DOHH2 (cell line): Measurements from ENCODE around the gene HYAL2.

Experiments
- H3F3A ChIP-seq: fragments of 200-600 bp; sonication (generic), shearing (Covaris generic); 2 replicates; pipeline ENCODE4 v1.6.0; 2016; ENCODE audit warnings: antibody characterized with exemption, mild to moderate bottlenecking; ENCODE audit not compliant: control insufficient read depth, insufficient read depth
- H3K27ac ChIP-seq: fragments of 200-600 bp; sonication (generic); 2 replicates; pipeline ENCODE4 v1.5.1; 2014; ENCODE audit warnings: low read depth, mild to moderate bottlenecking, low read length, moderate library complexity
- H3K27me3 ChIP-seq: fragments of 200-600 bp; sonication (generic); 2 replicates; pipeline ENCODE4 v1.6.1; 2014; ENCODE audit warnings: mild to moderate bottlenecking, low read length, mixed read lengths; ENCODE audit not compliant: control insufficient read depth
- H3K36me3 ChIP-seq: fragments of 200-600 bp; sonication (generic); 2 replicates; pipeline ENCODE4 v1.6.1; 2014; ENCODE audit warnings: mild to moderate bottlenecking, low read length, moderate library complexity, mixed read lengths; ENCODE audit not compliant: control insufficient read depth
- H3K4me1 ChIP-seq: fragments of 200-600 bp; sonication (generic); 2 replicates; pipeline ENCODE4 v1.6.1; 2014; ENCODE audit warnings: mild to moderate bottlenecking, low read length, mixed read lengths; ENCODE audit not compliant: control insufficient read depth
- H3K4me2 ChIP-seq: fragments of 200-600 bp; sonication (generic); 2 replicates; pipeline ENCODE4 v1.6.0; 2014; ENCODE audit warnings: mild to moderate bottlenecking, low read length, moderate library complexity
- H3K4me3 ChIP-seq: fragments of 200-600 bp; sonication (generic); 2 replicates; pipeline ENCODE4 v1.5.1; 2014; ENCODE audit warnings: mild to moderate bottlenecking, low read length, mixed read lengths
- H3K79me2 ChIP-seq: fragments of 200-600 bp; sonication (generic); 2 replicates; pipeline ENCODE4 v1.6.1; 2014; ENCODE audit warnings: mild to moderate bottlenecking, low read length, mixed read lengths; ENCODE audit not compliant: control insufficient read depth
- H3K9me2 ChIP-seq: fragments of 200-600 bp; sonication (generic); replicated peaks from 2 replicates; pipeline ENCODE4 v1.6.1; 2014; ENCODE audit warnings: mild to moderate bottlenecking, low read length, mixed read lengths; ENCODE audit not compliant: control insufficient read depth
- H3K9me3 ChIP-seq: fragments of 200-600 bp; sonication (generic); 2 replicates; pipeline ENCODE4 v1.6.1; 2014; ENCODE audit warnings: antibody characterized with exemption, low read length, mixed read lengths; ENCODE audit not compliant: control insufficient read depth, insufficient read depth
- H4K20me1 ChIP-seq: fragments of 200-600 bp; sonication (generic); 2 replicates; pipeline ENCODE4 v1.6.0; 2014; ENCODE audit warnings: low read depth, mild to moderate bottlenecking, antibody characterized with exemption, low read length, moderate library complexity; ENCODE audit not compliant: control insufficient read depth, insufficient read depth
- CTCF ChIP-seq: fragments of 200-600 bp; sonication (generic); IDR thresholded peaks from one replicate; pipeline ENCODE4 v1.5.1; 2014; ENCODE audit warnings: antibody characterized with exemption, mild to moderate bottlenecking, low read depth, low read length; ENCODE audit not compliant: poor library complexity, severe bottlenecking
- EZH2phosphoT487 ChIP-seq: fragments of 200-600 bp; sonication (generic); IDR thresholded peaks from 2 replicates; pipeline ENCODE4 v1.6.1; 2017; ENCODE audit warnings: borderline replicate concordance, mild to moderate bottlenecking, antibody characterized with exemption, low read length, moderate library complexity, mixed read lengths

HYAL2 gene

GRCh38 chr3:50270422-50271224 lies 51.9 kb downstream of the HYAL2 start:
- Histone ChIP-seq H3K27me3 (peaks cover 62% of the 10 kb centered on the region), H3K4me1 (peaks cover 13% of the 10 kb centered on the region), H3K9me3 (no peaks in the 10 kb centered on the region), H3K4me3 (no peak overlapping the region), H3K4me2 (no peak overlapping the region), H3F3A (no peaks in the 10 kb centered on the region), H3K27ac (no peak overlapping the region), H3K9me2 (no peaks in the 10 kb centered on the region), H4K20me1 (no peaks in the 10 kb centered on the region), H3K36me3 (no peaks in the 10 kb centered on the region), H3K79me2 (no peaks in the 10 kb centered on the region)
- TF ChIP-seq CTCF: no peak
- no peak for TF ChIP-seq EZH2phosphoT487

GRCh38 chr3:50269977-50270413 lies 52.5 kb downstream of the HYAL2 start:
- Histone ChIP-seq H3K4me3 (no peak overlapping the region), H3K27me3 (peaks cover 55% of the 10 kb centered on the region), H3K9me2 (no peaks in the 10 kb centered on the region), H3K4me1 (peaks cover 13% of the 10 kb centered on the region), H3K9me3 (no peaks in the 10 kb centered on the region), H3F3A (no peaks in the 10 kb centered on the region), H3K36me3 (no peaks in the 10 kb centered on the region), H3K4me2 (no peak overlapping the region), H3K27ac (no peak overlapping the region), H3K79me2 (no peaks in the 10 kb centered on the region), H4K20me1 (no peaks in the 10 kb centered on the region)
- TF ChIP-seq EZH2phosphoT487: no peak
- TF ChIP-seq CTCF: no peak

- Histone ChIP-seq H3K9me2 (no peaks in the 10 kb centered on the region), H3K27ac (no peak overlapping the region), H3K9me3 (no peaks in the 10 kb centered on the region), H3K27me3 (peaks cover 50% of the 10 kb centered on the region), H3K4me2 (no peak overlapping the region), H3K4me3 (no peak overlapping the region), H3K79me2 (no peaks in the 10 kb centered on the region), H3F3A (no peaks in the 10 kb centered on the region), H3K36me3 (no peaks in the 10 kb centered on the region), H3K4me1 (peaks cover 12% of the 10 kb centered on the region), H4K20me1 (no peaks in the 10 kb centered on the region)
- no peak for TF ChIP-seq CTCF
- no peak for TF ChIP-seq EZH2phosphoT487
Observed at GRCh38 chr3:50269460-50269859, 53.1 kb downstream of the HYAL2 start.
